ENCODE measurements around the gene DOK7.

DNA sequence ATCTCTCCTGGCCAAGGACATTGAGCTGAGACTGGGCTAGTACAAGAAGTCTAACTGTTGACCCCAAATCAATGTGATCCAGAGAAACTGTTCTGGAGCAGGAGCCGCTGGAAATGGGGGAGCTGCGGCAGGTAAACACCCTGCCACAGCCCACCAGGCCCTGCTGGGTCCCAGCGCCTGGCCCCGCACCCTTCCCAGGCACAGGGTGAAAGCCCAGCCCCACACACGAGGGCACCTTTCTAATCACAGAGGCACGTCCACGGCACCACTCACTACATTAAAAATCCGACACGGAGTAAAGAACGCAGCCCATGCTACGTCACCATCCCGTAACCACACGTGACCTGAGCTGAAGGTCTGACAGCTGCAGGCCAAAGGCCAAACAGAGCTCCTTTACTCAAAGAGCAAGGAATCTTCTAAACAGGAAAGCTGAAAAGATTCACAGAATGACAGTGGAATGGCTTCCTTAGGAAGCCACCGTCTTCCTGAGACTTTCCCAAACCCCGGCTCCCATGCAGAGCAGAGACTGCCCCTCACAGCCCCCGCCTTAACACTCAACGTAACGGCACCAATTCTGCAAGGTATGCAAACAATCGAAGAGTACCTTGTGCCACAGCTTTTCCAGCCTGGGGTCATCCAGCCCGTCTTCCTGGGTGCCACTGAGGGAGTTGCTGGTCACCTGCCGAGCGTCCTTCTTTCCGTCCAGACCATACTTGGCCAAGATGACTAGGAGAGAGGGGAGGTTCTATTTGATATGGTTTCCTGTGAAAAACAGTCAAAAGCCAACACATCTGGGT, 56.6 kb downstream of the DOK7 start:
- TF ChIP-seq YY1 (IDR thresholded peaks at IDR 0.05; ENCODE audit: insufficient read depth, insufficient read length), result no peak
- no peak for TF ChIP-seq ZNF274 (IDR thresholded peaks at IDR 0.05; ENCODE audit: low read depth, low read length)
- TF ChIP-seq SUZ12 (IDR thresholded peaks at IDR 0.05; ENCODE audit: extremely low read depth, insufficient read depth, insufficient read length), result no peak
